H1 (cell line): Measurements from ENCODE around the gene ROR1. TPM values are rescaled to one million over a fixed set of nuclear protein-coding genes. Genes with fewer than 3 reads are reported as not detected.

Experiments
- CTCF ChIA-PET: fragments of 300-600 bp; sonication (Branson Sonifier 250); formaldehyde crosslinking; loops from one replicate; lab custom pipeline; 2021; ENCODE audit not compliant: partially characterized antibody; lab: Charles Lee
- POLR2A ChIA-PET: fragments of 300-600 bp; sonication (Branson Sonifier 250); formaldehyde crosslinking; loops from one replicate; lab custom pipeline; 2021; ENCODE audit warnings: inconsistent platforms; ENCODE audit not compliant: partially characterized antibody; lab: Charles Lee
- DNase-seq, 2 experiments: peaks; one replicate each; pipeline versions ENCODE4 v3.0.0 to v3.0.0-alpha.2; 2010 to 2022; ENCODE audit warnings: low spot score in 2 of 2, low read depth in 1 of 2, mixed read lengths in 1 of 2
- FAIRE-seq: peaks from 2 replicates; lab custom pipeline; 2011; peaks lifted over from hg19 to GRCh38; lab: Jason Lieb, UNC
- H2AFZ ChIP-seq: 2 replicates; pipeline ENCODE4 v1.8.1; 2012; ENCODE audit warnings: low read length, inconsistent platforms
- H2AK5ac ChIP-seq: 2 replicates; pipeline ENCODE4 v1.6.1; 2013; ENCODE audit warnings: low read depth, low read length
- H2BK120ac ChIP-seq: replicated peaks from 2 replicates; pipeline ENCODE3; 2013; ENCODE audit warnings: low read depth, low read length, inconsistent platforms
- H2BK12ac ChIP-seq: 2 replicates; pipeline ENCODE4 v1.6.1; 2013; ENCODE audit warnings: low read depth, low read length
- H2BK15ac ChIP-seq: 2 replicates; pipeline ENCODE4 v1.6.1; 2013; ENCODE audit warnings: low read length
- H2BK20ac ChIP-seq: 2 replicates; pipeline ENCODE4 v1.6.1; 2013; ENCODE audit warnings: low read length
- H2BK5ac ChIP-seq: 2 replicates; pipeline ENCODE4 v1.6.1; 2013; ENCODE audit warnings: low read depth, low read length
- H3K14ac ChIP-seq: 2 replicates; pipeline ENCODE4 v1.6.1; 2013; ENCODE audit warnings: inconsistent platforms; ENCODE audit not compliant: insufficient read length
- H3K18ac ChIP-seq: 2 replicates; pipeline ENCODE4 v1.6.1; 2013; ENCODE audit warnings: low read length; ENCODE audit errors: extremely low read depth
- H3K23ac ChIP-seq: 2 replicates; pipeline ENCODE4 v1.6.1; 2013; ENCODE audit warnings: inconsistent platforms; ENCODE audit not compliant: insufficient read length
- H3K23me2 ChIP-seq: 2 replicates; pipeline ENCODE4 v1.6.1; 2013; ENCODE audit warnings: low read depth, low read length
- H3K27ac ChIP-seq: 2 replicates; pipeline ENCODE4 v1.6.1; 2011; ENCODE audit warnings: low read depth, low read length, inconsistent platforms
- H3K27me3 ChIP-seq, 4 experiments: replicated peaks in 1 of 4; 1 replicate in 1 of 4; 2 replicates in 3 of 4; pipeline versions ENCODE4 v1.6.1 to v1.8.1; 2011 to 2013; ENCODE audit warnings: low read length in 3 of 4, mild to moderate bottlenecking in 3 of 4, inconsistent platforms in 2 of 4, mixed read lengths in 2 of 4, moderate library complexity in 1 of 4; ENCODE audit not compliant: control insufficient read depth in 3 of 4, insufficient read depth in 3 of 4; ENCODE audit errors: extremely low read depth in 1 of 4
- H3K36me3 ChIP-seq, 4 experiments: 2 replicates each; pipeline versions ENCODE4 v1.6.1 to v1.8.1; 2011 to 2013; ENCODE audit warnings: mild to moderate bottlenecking in 4 of 4, low read length in 3 of 4, moderate library complexity in 2 of 4, control low read depth in 1 of 4, inconsistent platforms in 1 of 4; ENCODE audit not compliant: insufficient read depth in 4 of 4, control insufficient read depth in 2 of 4
- H3K4ac ChIP-seq: replicated peaks from 2 replicates; pipeline ENCODE3; 2013; ENCODE audit warnings: low read length, low read depth, mixed read lengths, inconsistent platforms; ENCODE audit not compliant: insufficient read length
- H3K4me1 ChIP-seq, 4 experiments: replicated peaks in 1 of 4; 1 replicate in 1 of 4; 2 replicates in 3 of 4; pipeline versions ENCODE4 v1.6.1 to v1.8.1; 2011 to 2013; ENCODE audit warnings: low read length in 3 of 4, inconsistent platforms in 2 of 4, mixed read lengths in 1 of 4; ENCODE audit not compliant: insufficient read depth in 4 of 4, control insufficient read depth in 3 of 4
- H3K4me2 ChIP-seq, 2 experiments: 2 replicates each; pipeline versions ENCODE4 v1.6.1 to v1.8.1; 2011 to 2013; ENCODE audit warnings: low read depth in 2 of 2, low read length in 2 of 2, control low read depth in 1 of 2, inconsistent platforms in 1 of 2, mild to moderate bottlenecking in 1 of 2; ENCODE audit not compliant: insufficient read depth in 1 of 2
- H3K4me3 ChIP-seq, 4 experiments: fragments of 200-600, 300-600 bp in 1 of 4; sonication (generic), shearing (Covaris generic), sonication (Bioruptor Twin) in 1 of 4; 2 replicates each; pipeline versions ENCODE4 v1.5.1 to v1.8.1; 2011 to 2016; ENCODE audit warnings: low read length in 4 of 4, low read depth in 3 of 4, control low read depth in 2 of 4, inconsistent platforms in 2 of 4, mild to moderate bottlenecking in 2 of 4, mixed read lengths in 1 of 4, moderate library complexity in 1 of 4; ENCODE audit not compliant: insufficient read depth in 2 of 4; ENCODE audit errors: extremely low read depth in 1 of 4
- H3K56ac ChIP-seq: replicated peaks from 2 replicates; pipeline ENCODE3; 2013; ENCODE audit warnings: low read depth, mild to moderate bottlenecking, mixed read lengths, low read length, inconsistent platforms; ENCODE audit not compliant: insufficient read length
- H3K79me1 ChIP-seq: 2 replicates; pipeline ENCODE4 v1.6.1; 2013; ENCODE audit warnings: low read depth, low read length, control low read depth
- H3K79me2 ChIP-seq, 2 experiments: 2 replicates each; pipeline versions ENCODE4 v1.6.1 to v1.8.1; 2012 to 2013; ENCODE audit warnings: low read length in 2 of 2, mild to moderate bottlenecking in 2 of 2, inconsistent platforms in 1 of 2; ENCODE audit not compliant: insufficient read depth in 2 of 2, control insufficient read depth in 1 of 2
- H3K9ac ChIP-seq, 4 experiments: replicated peaks in 1 of 4; 1 replicate in 1 of 4; 2 replicates in 3 of 4; pipeline versions ENCODE4 v1.6.1 to v1.8.1; 2011 to 2013; ENCODE audit warnings: low read depth in 3 of 4, low read length in 3 of 4, control low read depth in 2 of 4, mild to moderate bottlenecking in 2 of 4, moderate library complexity in 2 of 4, inconsistent platforms in 1 of 4; ENCODE audit errors: extremely low read depth in 1 of 4
- H3K9me3 ChIP-seq, 2 experiments: 2 replicates each; pipeline versions ENCODE4 v1.6.1 to v1.8.1; 2012 to 2013; ENCODE audit warnings: mild to moderate bottlenecking in 2 of 2, moderate library complexity in 2 of 2, control low read depth in 1 of 2, inconsistent platforms in 1 of 2, low read depth in 1 of 2, low read length in 1 of 2, mixed read lengths in 1 of 2; ENCODE audit not compliant: insufficient read depth in 2 of 2
- H4K20me1 ChIP-seq, 2 experiments: replicated peaks in 1 of 2; 2 replicates each; pipeline versions ENCODE3 to v1.8.1; 2011 to 2013; ENCODE audit warnings: inconsistent platforms in 2 of 2, low read length in 2 of 2, mild to moderate bottlenecking in 1 of 2; ENCODE audit not compliant: insufficient read depth in 2 of 2, control insufficient read depth in 1 of 2
- H4K5ac ChIP-seq: 2 replicates; pipeline ENCODE4 v1.6.1; 2013; ENCODE audit warnings: low read length, low read depth, mixed read lengths, inconsistent platforms; ENCODE audit not compliant: insufficient read length
- H4K8ac ChIP-seq: 2 replicates; pipeline ENCODE4 v1.8.0; 2013; ENCODE audit warnings: mild to moderate bottlenecking, moderate library complexity, low read length, inconsistent platforms; ENCODE audit not compliant: insufficient read depth; ENCODE audit errors: extremely low read depth
- H4K91ac ChIP-seq: replicated peaks from 2 replicates; pipeline ENCODE3; 2013; ENCODE audit warnings: low read length, mixed read lengths, inconsistent platforms; ENCODE audit not compliant: insufficient read length
- ATF2 ChIP-seq: IDR thresholded peaks from 2 replicates; pipeline ENCODE4 v1.6.1; 2012; ENCODE audit warnings: low read length, inconsistent platforms
- CHD2 ChIP-seq: IDR thresholded peaks from 2 replicates; pipeline ENCODE4 v1.6.1; 2012; ENCODE audit warnings: low read length, improper control_type of control experiment
- SAP30 ChIP-seq: fragments of 300-600 bp; sonication (generic); IDR thresholded peaks from 2 replicates; pipeline ENCODE4 v1.7.1; 2012; ENCODE audit warnings: low read length, moderate library complexity, mild to moderate bottlenecking, inconsistent platforms; ENCODE audit not compliant: insufficient read depth, insufficient replicate concordance
- WGBS, 2 experiments: shearing (Covaris generic) in 1 of 2; methylation state at CpG; one replicate each; pipeline versions ENCODE4 v1.1.6 to v1.1.7; 2013 to 2015; ENCODE audit warnings: low lambda C conversion rate in 2 of 2, mixed read lengths in 2 of 2, inconsistent platforms in 1 of 2, low coverage in 1 of 2, missing lambda C conversion rate in 1 of 2; ENCODE audit not compliant: insufficient replicate concordance in 2 of 2, insufficient coverage in 1 of 2, insufficient read length in 1 of 2; ENCODE audit errors: extremely low coverage in 1 of 2, missing lambda C conversion rate in 1 of 2; 5-methylcytosine and 5-hydroxymethylcytosine counted together
- polyA plus RNA-seq, 7 experiments: library from polyadenylated mRNA; depleted of rRNA in 3 of 7; stranded (reverse) in 5 of 7; unstranded in 2 of 7; fragments of >200 nt in 5 of 7; fragments of 200-250 nt in 2 of 7; gene quantifications; 1 replicate in 5 of 7; 2 replicates in 1 of 7; 4 replicates in 1 of 7; pipeline versions ENCODE4 v1.2.1 to v1.2.3, GENCODE V29; 2011 to 2013; ENCODE audit warnings: missing spikeins in 2 of 7, mixed read lengths in 2 of 7
- total RNA-seq: library from RNA; stranded (reverse); fragmentation: NEBNext Ultra II Directional; extraction: Animal tissue kit (Norgen Biotek cat#: 25700); gene quantifications from 2 replicates; pipeline ENCODE4 v1.2.1, GENCODE V29; 2021

ROR1 gene
- total and polyA plus RNA-seq, 2 of the 8 experiments (the other 6 are each of a cell fraction or from before 2014, with no cell fraction given), result 33.6 to 73.6 TPM

GRCh38 chr1:64228167-64228957, 454.5 kb downstream of the ROR1 start:
- Histone ChIP-seq H2AFZ (no peak overlapping the region), H3K23me2 (no peaks in the 10 kb centered on the region; the same call in 1 of the 2 replicates)

More at GRCh38 chr1:64228167-64228957, 454.5 kb downstream of the ROR1 start:
- POLR2A ChIA-PET, result no interaction called here
- Histone ChIP-seq H3K4me2 (no peak overlapping the region), H3K79me2 (no peaks in the 10 kb centered on the region), H2BK20ac (no peak overlapping the region), H3K23ac (no peak overlapping the region)
- WGBS, 2 experiments, result 85% methylated on average over 8 of the region's 10 CpGs; no CpG with 5 or more reads in 1 of the 2 experiments
- DNase-seq, result no peak
- no peak for TF ChIP-seq ATF2
- TF ChIP-seq CHD2, result no peak
- TF ChIP-seq SAP30, result no peak
- TF ChIP-seq, all 59 proteins: peak for 0
- Histone ChIP-seq H3K56ac (no peak overlapping the region), H3K9ac (no peak overlapping the region), H2BK12ac (no peak overlapping the region), H4K20me1 (no peaks in the 10 kb centered on the region), H3K18ac (no peak overlapping the region), H2AK5ac (no peak overlapping the region), H2BK5ac (no peak overlapping the region), H3K27me3 (no peaks in the 10 kb centered on the region), H3K4me1 (no peaks in the 10 kb centered on the region), H4K8ac (no peak overlapping the region), H3K79me1 (no peaks in the 10 kb centered on the region), H3K4ac (no peak overlapping the region), H2BK15ac (no peak overlapping the region), H2BK120ac (no peak overlapping the region), H4K91ac (no peak overlapping the region), H3K14ac (no peak overlapping the region), H3K36me3 (no peaks in the 10 kb centered on the region), H4K5ac (no peak overlapping the region), H3K9me3 (no peaks in the 10 kb centered on the region), H3K4me3 (no peak overlapping the region), H3K27ac (no peak overlapping the region)
- no peak for FAIRE-seq
- CTCF ChIA-PET, result interaction anchor here (0.6 to 1.6 kb wide), 10 partner anchors 10 to 603 kb away, joined by 3 to 4 read pairs (median 3); no protein-coding TSS in a partner anchor
